Vagina (tissue), 2 donors: ENCODE measurements around the gene ATRIP.

ENCODE experiments used
- CTCF ChIP-seq, 3 experiments: fragments of 450-650 bp in 2 of 3; fragments of 200-600 bp in 1 of 3; sonication (generic) in 1 of 3; IDR thresholded peaks; one replicate each; pipeline ENCODE4 v1.5.1; 2017 to 2019; ENCODE audit warnings: antibody characterized with exemption in 3 of 3, mild to moderate bottlenecking in 2 of 3, moderate library complexity in 2 of 3
- POLR2A ChIP-seq, 2 donors: fragments of 450-650 bp; IDR thresholded peaks; one replicate each; pipeline ENCODE4 v1.6.1; 2017; ENCODE audit warnings: antibody characterized with exemption in 2 of 2, mild to moderate bottlenecking in 2 of 2, moderate library complexity in 2 of 2
- POLR2AphosphoS5 ChIP-seq, 2 donors: sonication (generic); formaldehyde crosslinking; IDR thresholded peaks; one replicate each; pipeline ENCODE4 v1.9.0; 2017; ENCODE audit warnings: antibody characterized with exemption in 2 of 2, mild to moderate bottlenecking in 2 of 2, low read depth in 1 of 2; ENCODE audit not compliant: insufficient read depth in 1 of 2

- no peak for TF ChIP-seq POLR2AphosphoS5 (IDR thresholded peaks at IDR 0.05; ENCODE audit: insufficient read depth in 1 of 2, low read depth in 1 of 2)
- TF ChIP-seq CTCF (IDR thresholded peaks at IDR 0.05): no peak
- no peak for TF ChIP-seq POLR2A (IDR thresholded peaks at IDR 0.05)
Observed at GRCh38 chr3:48431224-48432029, 15.1 kb upstream of the ATRIP start.
